Osteoblast (primary cell): Measurements from ENCODE around the gene ORC3. TPM values are rescaled to one million over a fixed set of nuclear protein-coding genes. Genes with fewer than 3 reads are reported as not detected.

Experiments used
- DNase-seq: peaks from one replicate; pipeline ENCODE4 v3.0.0; 2011; ENCODE audit warnings: low spot score, mixed read lengths; ENCODE audit not compliant: insufficient read length; ENCODE audit errors: missing footprints
- H2AFZ ChIP-seq: 2 replicates; pipeline ENCODE4 v1.6.0; 2011; ENCODE audit warnings: mild to moderate bottlenecking, low read length
- H3K27ac ChIP-seq: 2 replicates; pipeline ENCODE4 v1.5.1; 2011; ENCODE audit warnings: mild to moderate bottlenecking, low read depth, low read length, moderate library complexity
- H3K27me3 ChIP-seq: 2 replicates; pipeline ENCODE4 v1.6.0; 2012; ENCODE audit warnings: mild to moderate bottlenecking, control low read depth, inconsistent platforms, low read length, moderate library complexity; ENCODE audit not compliant: insufficient read depth
- H3K36me3 ChIP-seq: 2 replicates; pipeline ENCODE4 v1.5.1; 2011; ENCODE audit warnings: mild to moderate bottlenecking, low read length, control low read depth, moderate library complexity; ENCODE audit not compliant: insufficient read depth
- H3K4me1 ChIP-seq: 2 replicates; pipeline ENCODE4 v1.5.1; 2011; ENCODE audit warnings: mild to moderate bottlenecking, low read length, control low read depth, moderate library complexity; ENCODE audit not compliant: insufficient read depth
- H3K4me2 ChIP-seq: 2 replicates; pipeline ENCODE4 v1.6.0; 2011; ENCODE audit warnings: mild to moderate bottlenecking, low read length; ENCODE audit not compliant: insufficient read depth
- H3K4me3 ChIP-seq: fragments of 200-600 bp; sonication (generic); 3 replicates; pipeline ENCODE4 v1.5.1; 2012; ENCODE audit warnings: mild to moderate bottlenecking, low read length, inconsistent platforms; ENCODE audit not compliant: insufficient read depth
- H3K79me2 ChIP-seq: 2 replicates; pipeline ENCODE4 v1.6.0; 2012; ENCODE audit warnings: mild to moderate bottlenecking, low read length, control low read depth, inconsistent platforms; ENCODE audit not compliant: insufficient read depth
- H3K9me3 ChIP-seq: 2 replicates; pipeline ENCODE4 v1.5.1; 2011; ENCODE audit warnings: low read depth, low read length, control low read depth
- H4K20me1 ChIP-seq: 2 replicates; pipeline ENCODE4 v1.6.0; 2012; ENCODE audit warnings: mild to moderate bottlenecking, low read length, control low read depth; ENCODE audit not compliant: insufficient read depth
- total RNA-seq: library from RNA; depleted of rRNA; stranded (reverse); fragments of >200 nt; gene quantifications from 2 replicates; pipeline ENCODE4 v1.2.3, GENCODE V29; 2012
- TF ChIP-seq, protein P1 (sequence below): IDR thresholded peaks from 2 replicates; pipeline ENCODE4 v1.5.1; 2011; ENCODE audit warnings: mild to moderate bottlenecking, low read depth, low read length, moderate library complexity; ENCODE audit errors: extremely low read depth

Gene ORC3
- total RNA-seq, 1 donor, result 26.1 TPM

DNA sequence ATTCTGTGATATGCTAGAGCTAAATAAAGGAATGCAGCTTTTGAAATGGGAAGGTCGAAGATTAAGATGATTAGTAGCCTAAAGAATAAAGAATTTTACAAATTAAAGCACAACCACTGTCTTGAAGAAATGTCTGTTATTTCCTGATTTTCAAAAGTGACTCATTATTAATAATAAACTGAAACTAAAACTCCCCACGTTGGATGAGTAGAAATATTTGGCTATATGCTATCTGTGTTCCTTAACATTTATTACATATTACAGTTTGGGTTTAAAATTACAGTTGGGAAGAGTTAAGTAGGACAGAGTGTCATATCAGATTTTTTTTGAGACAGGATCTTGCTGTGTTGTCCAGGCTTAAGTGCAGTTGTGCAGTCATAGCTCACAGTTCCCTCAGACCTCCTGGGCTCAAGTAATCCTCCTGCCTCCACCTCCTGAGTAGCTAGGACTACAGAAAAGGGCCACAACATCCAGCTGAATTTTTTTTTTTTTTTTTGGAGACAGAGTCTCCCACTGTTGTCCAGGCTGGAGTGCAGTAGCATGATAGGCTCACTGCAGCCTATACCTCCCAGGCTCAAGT, 65.0 kb downstream of the ORC3 start:
- no peaks in the 10 kb centered on the region for H3K9me3 ChIP-seq
- DNase-seq, result no peak
- TF ChIP-seq, protein P1, sequence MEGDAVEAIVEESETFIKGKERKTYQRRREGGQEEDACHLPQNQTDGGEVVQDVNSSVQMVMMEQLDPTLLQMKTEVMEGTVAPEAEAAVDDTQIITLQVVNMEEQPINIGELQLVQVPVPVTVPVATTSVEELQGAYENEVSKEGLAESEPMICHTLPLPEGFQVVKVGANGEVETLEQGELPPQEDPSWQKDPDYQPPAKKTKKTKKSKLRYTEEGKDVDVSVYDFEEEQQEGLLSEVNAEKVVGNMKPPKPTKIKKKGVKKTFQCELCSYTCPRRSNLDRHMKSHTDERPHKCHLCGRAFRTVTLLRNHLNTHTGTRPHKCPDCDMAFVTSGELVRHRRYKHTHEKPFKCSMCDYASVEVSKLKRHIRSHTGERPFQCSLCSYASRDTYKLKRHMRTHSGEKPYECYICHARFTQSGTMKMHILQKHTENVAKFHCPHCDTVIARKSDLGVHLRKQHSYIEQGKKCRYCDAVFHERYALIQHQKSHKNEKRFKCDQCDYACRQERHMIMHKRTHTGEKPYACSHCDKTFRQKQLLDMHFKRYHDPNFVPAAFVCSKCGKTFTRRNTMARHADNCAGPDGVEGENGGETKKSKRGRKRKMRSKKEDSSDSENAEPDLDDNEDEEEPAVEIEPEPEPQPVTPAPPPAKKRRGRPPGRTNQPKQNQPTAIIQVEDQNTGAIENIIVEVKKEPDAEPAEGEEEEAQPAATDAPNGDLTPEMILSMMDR, result no peak
- H3K4me1 ChIP-seq, result peaks cover 13% of the 10 kb centered on the region
- H4K20me1 ChIP-seq, result no peaks in the 10 kb centered on the region
- H3K4me3 ChIP-seq, result no peak overlapping the region
- H2AFZ ChIP-seq, result no peak overlapping the region
- H3K36me3 ChIP-seq, result peaks cover 10% of the 10 kb centered on the region
- H3K27ac ChIP-seq, result no peak overlapping the region
- no peak overlapping the region for H3K4me2 ChIP-seq
- H3K79me2 ChIP-seq, result no peaks in the 10 kb centered on the region
- no peaks in the 10 kb centered on the region for H3K27me3 ChIP-seq

DNA sequence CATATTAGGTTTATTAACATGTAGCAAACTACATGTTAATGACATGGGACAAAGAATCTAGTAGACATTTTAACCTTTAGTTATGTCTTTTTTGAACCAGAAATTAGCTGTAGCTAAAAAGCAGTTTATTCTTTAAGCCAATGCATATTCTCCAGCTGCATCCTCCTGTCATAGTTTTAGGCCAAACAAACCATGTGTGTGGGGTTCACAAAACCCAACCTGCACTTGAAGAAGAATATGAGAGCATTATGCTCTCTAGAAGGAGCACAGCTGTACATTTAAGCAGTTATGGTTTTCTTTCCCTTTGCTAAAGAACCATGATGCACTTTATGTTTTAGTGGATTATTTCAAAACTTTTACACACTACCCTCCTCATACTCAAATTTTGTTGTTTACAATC, 65.9 kb downstream of the ORC3 start:
- H3K27me3 ChIP-seq, result no peaks in the 10 kb centered on the region
- no peak overlapping the region for H3K27ac ChIP-seq
- TF ChIP-seq, protein P1, result no peak
- no peak overlapping the region for H2AFZ ChIP-seq
- H3K4me1 ChIP-seq, result peaks cover 22% of the 10 kb centered on the region
- no peaks in the 10 kb centered on the region for H3K9me3 ChIP-seq
- H4K20me1 ChIP-seq, result no peaks in the 10 kb centered on the region
- no peak overlapping the region for H3K4me2 ChIP-seq
- H3K79me2 ChIP-seq, result no peaks in the 10 kb centered on the region
- no peak overlapping the region for H3K4me3 ChIP-seq
- no peak for DNase-seq
- H3K36me3 ChIP-seq, result peaks cover 10% of the 10 kb centered on the region

DNA sequence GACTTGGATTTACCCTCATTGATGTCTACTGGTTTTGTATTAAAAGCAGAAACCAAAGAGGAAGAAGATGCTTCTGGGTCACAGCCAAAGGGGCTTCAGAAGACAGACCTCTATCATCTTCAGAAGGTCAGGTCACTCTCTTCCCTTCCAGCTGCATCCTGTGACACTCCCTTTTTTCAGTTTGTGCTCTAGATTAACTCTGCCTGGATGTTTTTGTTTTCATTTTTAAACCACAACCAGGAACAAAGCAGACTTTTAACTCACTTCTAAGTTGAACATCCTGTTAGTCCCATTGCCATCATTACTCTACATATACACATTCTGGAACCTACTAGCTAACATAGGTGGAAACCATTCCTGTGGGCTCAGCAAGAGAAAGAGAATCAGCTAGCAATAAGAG, 66.9 kb downstream of the ORC3 start:
- Histone ChIP-seq H3K27ac (no peak overlapping the region), H3K4me3 (no peak overlapping the region), H4K20me1 (no peaks in the 10 kb centered on the region), H2AFZ (no peak overlapping the region), H3K27me3 (no peaks in the 10 kb centered on the region), H3K4me2 (no peak overlapping the region), H3K36me3 (peaks cover 10% of the 10 kb centered on the region), H3K79me2 (no peaks in the 10 kb centered on the region), H3K9me3 (no peaks in the 10 kb centered on the region), H3K4me1 (peaks cover 29% of the 10 kb centered on the region)
- peak; percentile 46 for DNase-seq
- TF ChIP-seq, protein P1, result no peak

DNA sequence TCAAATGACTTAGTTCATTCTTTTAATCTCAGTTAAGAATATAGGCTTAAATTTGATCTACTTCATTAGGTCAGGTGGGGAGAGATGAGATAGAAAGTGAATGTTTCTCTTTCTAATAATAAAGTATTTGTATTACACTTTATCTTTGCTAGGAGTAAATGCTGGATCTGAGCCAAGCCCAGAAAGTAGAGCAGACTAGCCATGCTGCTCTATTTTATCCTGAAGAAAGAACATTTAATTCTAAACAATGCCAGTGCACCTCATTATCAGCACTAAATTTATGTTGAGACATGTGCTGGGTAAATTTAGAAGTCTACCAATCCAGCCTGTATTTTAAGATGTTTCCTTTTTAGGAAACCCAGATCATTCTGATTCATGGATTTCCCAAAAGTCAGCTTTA, 68.6 kb downstream of the ORC3 start:
- Histone ChIP-seq H3K27ac (no peak overlapping the region), H3K27me3 (no peaks in the 10 kb centered on the region), H3K36me3 (peaks cover 10% of the 10 kb centered on the region), H3K79me2 (no peaks in the 10 kb centered on the region), H4K20me1 (no peaks in the 10 kb centered on the region), H3K4me2 (no peak overlapping the region), H3K9me3 (no peaks in the 10 kb centered on the region), H3K4me3 (no peak overlapping the region), H2AFZ (no peak overlapping the region), H3K4me1 (peaks cover 29% of the 10 kb centered on the region)
- TF ChIP-seq, protein P1, result no peak
- DNase-seq, result peak; percentile 6
